HepG2 (cell line): ENCODE results near the gene OTOG. TPM values are rescaled to one million over a fixed set of nuclear protein-coding genes. Genes with fewer than 3 reads are reported as not detected.

Source experiments
- ATAC-seq: fragments of 200-7000 bp; cut with Tn5 transposase; 3 replicates; pipeline ENCODE4 v1.9.1; 2020; ENCODE audit warnings: mild to moderate bottlenecking, moderate library complexity
- BruUV-seq: library from RNA; stranded (reverse); fragments of 400-500 nt; replicated peaks from 2 replicates; lab custom pipeline; 2021; lab: Mats Ljungman, UMichigan
- CTCF ChIA-PET: fragments of 300-600 bp; formaldehyde crosslinking; extraction: SDS; loops from one replicate; lab custom pipeline; 2021; ENCODE audit warnings: low total read pairs, inconsistent platforms, low intra/inter-chr PET ratio; lab: Yijun Ruan, JAX
- POLR2A ChIA-PET: fragments of 350-600 bp; sonication (Branson Sonifier 250); formaldehyde crosslinking; loops from one replicate; lab custom pipeline; 2020; ENCODE audit warnings: antibody characterized with exemption, inconsistent platforms; lab: Yijun Ruan, JAX
- DNase-seq: peaks from one replicate; pipeline ENCODE4 v3.0.0-alpha.2; 2015; ENCODE audit warnings: low spot score
- FAIRE-seq: peaks from 3 replicates; lab custom pipeline; 2011; peaks lifted over from hg19 to GRCh38; lab: Jason Lieb, UNC
- H2AFZ ChIP-seq: one replicate; pipeline ENCODE4 v1.6.1; 2011; ENCODE audit warnings: low read length, inconsistent platforms
- H3K27ac ChIP-seq: fragments of 300-600 bp; 3 replicates; pipeline ENCODE4 v1.8.0; 2011; ENCODE audit warnings: mixed run types, mild to moderate bottlenecking, mixed read lengths, low read length, inconsistent platforms; ENCODE audit not compliant: insufficient read depth; ENCODE audit errors: extremely low read length
- H3K27me3 ChIP-seq, 2 experiments: fragments of 200-600 bp in 1 of 2; 2 replicates in 1 of 2; 3 replicates in 1 of 2; pipeline versions ENCODE4 v1.6.0 to v1.8.0; 2011; ENCODE audit warnings: low read length in 2 of 2, mild to moderate bottlenecking in 2 of 2, moderate library complexity in 2 of 2, inconsistent platforms in 1 of 2; ENCODE audit not compliant: insufficient read depth in 2 of 2, control insufficient read depth in 1 of 2
- H3K36me3 ChIP-seq, 2 experiments: fragments of 200-600 bp in 1 of 2; replicated peaks in 1 of 2; 2 replicates in 1 of 2; 3 replicates in 1 of 2; pipeline versions ENCODE4 v1.5.1 to v1.8.0; 2011; ENCODE audit warnings: low read length in 2 of 2, inconsistent platforms in 1 of 2; ENCODE audit not compliant: insufficient read depth in 2 of 2, control insufficient read depth in 1 of 2
- H3K4me1 ChIP-seq: 2 replicates; pipeline ENCODE4 v1.5.1; 2012; ENCODE audit warnings: low read length, inconsistent platforms; ENCODE audit not compliant: insufficient read depth
- H3K4me2 ChIP-seq: 2 replicates; pipeline ENCODE4 v1.6.0; 2011; ENCODE audit warnings: low read depth, low read length, inconsistent platforms
- H3K4me3 ChIP-seq, 3 experiments: fragments of 200-600 bp in 1 of 3; sonication (generic), shearing (Covaris generic) in 1 of 3; replicated peaks in 1 of 3; 2 replicates each; pipeline ENCODE4 v1.5.1; 2011 to 2016; ENCODE audit warnings: low read length in 3 of 3, inconsistent platforms in 2 of 3, low read depth in 2 of 3, mild to moderate bottlenecking in 2 of 3, control low read depth in 1 of 3, mixed read lengths in 1 of 3; ENCODE audit not compliant: insufficient read depth in 1 of 3
- H3K79me2 ChIP-seq: one replicate; pipeline ENCODE4 v1.6.1; 2011; ENCODE audit warnings: low read length, inconsistent platforms; ENCODE audit not compliant: insufficient read depth
- H3K9ac ChIP-seq: 2 replicates; pipeline ENCODE4 v1.6.0; 2011; ENCODE audit warnings: mild to moderate bottlenecking, low read depth, low read length, inconsistent platforms; ENCODE audit not compliant: insufficient read depth
- H3K9me3 ChIP-seq: 2 replicates; pipeline ENCODE4 v1.5.1; 2012; ENCODE audit warnings: mild to moderate bottlenecking, low read length
- H4K20me1 ChIP-seq: 2 replicates; pipeline ENCODE4 v1.6.0; 2011; ENCODE audit warnings: inconsistent platforms, mild to moderate bottlenecking, low read length, moderate library complexity; ENCODE audit not compliant: insufficient read depth
- HNRNPH1 ChIP-seq: fragments of 200-400 bp; formaldehyde crosslinking; optimal IDR thresholded peaks from 2 replicates; pipeline ENCODE3; 2017; ENCODE audit warnings: mild to moderate bottlenecking, low read depth, low read length
- KDM4B ChIP-seq: sonication (generic); formaldehyde crosslinking; IDR thresholded peaks from 2 replicates; pipeline ENCODE4 v1.4.0; 2020; ENCODE audit warnings: missing genetic modification reagents
- KMT2B ChIP-seq: IDR thresholded peaks from 2 replicates; pipeline ENCODE4 v1.6.1; 2016; ENCODE audit warnings: missing genetic modification reagents, missing compliant biosample characterization
- MBD4 ChIP-seq: IDR thresholded peaks from 2 replicates; pipeline ENCODE4 v1.6.1; 2012; ENCODE audit warnings: low read length, inconsistent platforms, borderline replicate concordance
- MIER3 ChIP-seq: IDR thresholded peaks from 2 replicates; pipeline ENCODE4 v1.6.1; 2016; ENCODE audit warnings: missing compliant biosample characterization, borderline replicate concordance
- PHF8 ChIP-seq: sonication (generic); formaldehyde crosslinking; IDR thresholded peaks from 2 replicates; pipeline ENCODE4 v1.5.0; 2020; ENCODE audit warnings: missing genetic modification reagents
- ZFP62 ChIP-seq: sonication (generic); formaldehyde crosslinking; IDR thresholded peaks from 2 replicates; pipeline ENCODE4 v1.4.0; 2020; ENCODE audit warnings: missing genetic modification reagents
- ZNF260 ChIP-seq: sonication (generic); formaldehyde crosslinking; IDR thresholded peaks from 2 replicates; pipeline ENCODE4 v1.4.0; 2020; ENCODE audit warnings: missing genetic modification reagents, low read depth, mild to moderate bottlenecking, borderline replicate concordance
- ZNF282 ChIP-seq: fragments of 450-650 bp; IDR thresholded peaks from 2 replicates; pipeline ENCODE4 v1.6.1; 2018; ENCODE audit not compliant: partially characterized antibody
- WGBS: methylation state at CpG from one replicate; pipeline ENCODE4 v1.1.6; 2017; ENCODE audit warnings: low lambda C conversion rate; 5-methylcytosine and 5-hydroxymethylcytosine counted together
- in situ Hi-C: cut with HindIII; loops from 2 replicates; pipeline ENCODE4 v1.10.0; 2017; ENCODE audit warnings: low pct_unique_long_range_greater_than_20kb; ENCODE audit not compliant: extremely low pct_ligation_motif_present
- intact Hi-C: fragments of 100-400 bp; cut with micrococcal nuclease; formaldehyde crosslinking; loops from one replicate; pipeline ENCODE4 v1.10.0; 2022; ENCODE audit not compliant: unreplicated experiment
- polyA plus RNA-seq, 8 experiments: library from polyadenylated mRNA; depleted of rRNA in 3 of 8; stranded (reverse) in 7 of 8; unstranded in 1 of 8; fragments of >200 nt; fragmentation: Illumina TruSeq in 4 of 8; extraction: Trizol in 4 of 8; gene quantifications; 2 replicates each; pipeline versions ENCODE4 v1.2.1 to v1.2.3, GENCODE V29; 2011 to 2016; ENCODE audit warnings: low read depth in 4 of 8, missing spikeins in 1 of 8, mixed read lengths in 1 of 8; ENCODE audit not compliant: insufficient read depth in 1 of 8
- total RNA-seq, 5 experiments: library from RNA; depleted of rRNA; stranded (reverse); fragments of >200 nt; fragmentation: Illumina TruSeq; extraction: Trizol; gene quantifications; 2 replicates each; pipeline ENCODE4 v1.2.3, GENCODE V29; 2016; ENCODE audit warnings: low read depth in 1 of 5
- TF ChIP-seq, protein P1 (sequence below): sonication (generic); formaldehyde crosslinking; IDR thresholded peaks from 2 replicates; pipeline ENCODE4 v1.8.0; 2022; ENCODE audit warnings: missing genetic modification reagents, mild to moderate bottlenecking, moderate library complexity, borderline replicate concordance

The OTOG gene
- total and polyA plus RNA-seq, 2 of the 13 experiments (the other 11 are each of a cell fraction or from before 2014, with no cell fraction given) = not detected

DNA sequence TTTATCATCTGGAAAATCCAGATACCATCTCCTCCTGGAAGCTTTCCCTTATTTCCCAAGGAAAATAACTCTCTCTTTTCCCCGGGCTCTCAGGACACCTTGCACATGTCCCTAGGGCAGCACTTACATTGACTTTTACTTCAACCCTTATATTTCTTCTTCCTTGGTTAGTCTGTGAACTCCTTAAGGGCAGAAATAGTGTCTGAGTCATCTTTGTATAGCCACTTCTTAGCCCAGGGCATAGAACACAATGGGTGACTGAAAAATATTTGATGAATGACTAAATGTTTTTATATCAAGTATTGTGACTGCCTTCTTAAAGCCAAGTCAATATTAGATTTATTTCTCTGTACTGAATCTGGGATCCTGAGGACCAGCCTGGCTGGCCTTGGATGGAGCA, 126.9 kb downstream of the OTOG start:
- Histone ChIP-seq H3K4me2 (no peak overlapping the region), H3K9me3 (no peaks in the 10 kb centered on the region), H3K79me2 (no peaks in the 10 kb centered on the region), H3K27ac (no peak overlapping the region), H3K9ac (no peak overlapping the region), H3K36me3 (no peaks in the 10 kb centered on the region), H3K27me3 (peaks cover 0 to 23% of the 10 kb centered on the region in 2 experiments; a peak in 2 of 5 replicates), H3K4me3 (no peak overlapping the region), H4K20me1 (no peaks in the 10 kb centered on the region), H3K4me1 (no peaks in the 10 kb centered on the region), H2AFZ (no peak overlapping the region)
- CTCF ChIA-PET = no interaction called here
- DNase-seq = no peak
- intact Hi-C loops = no loop called here
- WGBS = 0% methylated on average over 1 of the region's 1 CpG
- in situ Hi-C loops = no loop called here
- BruUV-seq = no TSS peak
- POLR2A ChIA-PET = no interaction called here
- no peak for ATAC-seq
- no peak for FAIRE-seq
- TF ChIP-seq ZNF282 = no peak
- no peak for TF ChIP-seq MBD4
- no peak for TF ChIP-seq MIER3 (CRISPR knock-in tag)
- TF ChIP-seq PHF8 (CRISPR knock-in tag) = no peak
- no peak for TF ChIP-seq KDM4B (CRISPR knock-in tag)
- TF ChIP-seq KMT2B (CRISPR knock-in tag) = no peak
- no peak for TF ChIP-seq ZFP62 (CRISPR knock-in tag)
- TF ChIP-seq, protein P1, sequence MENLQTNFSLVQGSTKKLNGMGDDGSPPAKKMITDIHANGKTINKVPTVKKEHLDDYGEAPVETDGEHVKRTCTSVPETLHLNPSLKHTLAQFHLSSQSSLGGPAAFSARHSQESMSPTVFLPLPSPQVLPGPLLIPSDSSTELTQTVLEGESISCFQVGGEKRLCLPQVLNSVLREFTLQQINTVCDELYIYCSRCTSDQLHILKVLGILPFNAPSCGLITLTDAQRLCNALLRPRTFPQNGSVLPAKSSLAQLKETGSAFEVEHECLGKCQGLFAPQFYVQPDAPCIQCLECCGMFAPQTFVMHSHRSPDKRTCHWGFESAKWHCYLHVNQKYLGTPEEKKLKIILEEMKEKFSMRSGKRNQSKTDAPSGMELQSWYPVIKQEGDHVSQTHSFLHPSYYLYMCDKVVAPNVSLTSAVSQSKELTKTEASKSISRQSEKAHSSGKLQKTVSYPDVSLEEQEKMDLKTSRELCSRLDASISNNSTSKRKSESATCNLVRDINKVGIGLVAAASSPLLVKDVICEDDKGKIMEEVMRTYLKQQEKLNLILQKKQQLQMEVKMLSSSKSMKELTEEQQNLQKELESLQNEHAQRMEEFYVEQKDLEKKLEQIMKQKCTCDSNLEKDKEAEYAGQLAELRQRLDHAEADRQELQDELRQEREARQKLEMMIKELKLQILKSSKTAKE (CRISPR knock-in tag) = no peak
- no peak for TF ChIP-seq ZNF260 (CRISPR knock-in tag)
- TF ChIP-seq HNRNPH1 = no peak
